CD4-positive, alpha-beta memory T cell (primary cell): ENCODE data around the gene TMEM179. TPM values are rescaled to one million over a fixed set of nuclear protein-coding genes. Genes with fewer than 3 reads are reported as not detected.

Experiments used
- CTCF ChIA-PET: fragments of 350-600 bp; sonication (Branson Sonifier 250); formaldehyde crosslinking; loops from one replicate; lab custom pipeline; 2021; ENCODE audit warnings: inconsistent platforms; ENCODE audit not compliant: partially characterized antibody; lab: Charles Lee
- POLR2A ChIA-PET: fragments of 350-600 bp; sonication (Branson Sonifier 250); formaldehyde crosslinking; loops from one replicate; lab custom pipeline; 2021; ENCODE audit not compliant: partially characterized antibody; lab: Charles Lee
- DNase-seq, 5 donors: peaks; one replicate each; pipeline versions ENCODE4 v3.0.0 to v3.0.0-alpha.2; 2020 to 2022; ENCODE audit warnings: mixed read lengths in 1 of 5
- H3K27ac ChIP-seq: one replicate; pipeline ENCODE4 v1.7.0; 2013; ENCODE audit warnings: low read depth, low read length
- H3K27me3 ChIP-seq: 2 replicates; pipeline ENCODE4 v1.7.0; 2013; ENCODE audit warnings: mild to moderate bottlenecking, low read length, moderate library complexity; ENCODE audit not compliant: insufficient read depth
- H3K36me3 ChIP-seq: 2 replicates; pipeline ENCODE4 v1.7.0; 2013; ENCODE audit warnings: mild to moderate bottlenecking, low read length, moderate library complexity; ENCODE audit not compliant: insufficient read depth
- H3K4me1 ChIP-seq: 2 replicates; pipeline ENCODE4 v1.7.0; 2013; ENCODE audit warnings: mild to moderate bottlenecking, low read length, moderate library complexity; ENCODE audit not compliant: insufficient read depth
- H3K4me3 ChIP-seq, 2 donors: one replicate each; pipeline ENCODE4 v1.7.0; 2013; ENCODE audit warnings: low read length in 2 of 2, mild to moderate bottlenecking in 1 of 2
- H3K9me3 ChIP-seq, 2 donors: one replicate each; pipeline ENCODE4 v1.7.0; 2013; ENCODE audit warnings: low read length in 2 of 2, control low read depth in 1 of 2; ENCODE audit not compliant: control insufficient read depth in 1 of 2
- H3K27ac Mint-ChIP-seq, 7 donors: one replicate each; pipeline ENCODE4 v1.8.0; 2020 to 2021; ENCODE audit warnings: mixed read lengths in 7 of 7, mild to moderate bottlenecking in 6 of 7, inconsistent platforms in 3 of 7, moderate library complexity in 3 of 7
- H3K27me3 Mint-ChIP-seq, 2 donors: one replicate each; pipeline ENCODE4 v1.8.0; 2020 to 2021; ENCODE audit warnings: mixed read lengths in 2 of 2
- H3K36me3 Mint-ChIP-seq, 2 donors: one replicate each; pipeline ENCODE4 v1.8.0; 2020 to 2021; ENCODE audit warnings: mixed read lengths in 2 of 2, inconsistent platforms in 1 of 2, mild to moderate bottlenecking in 1 of 2
- H3K4me1 Mint-ChIP-seq, 4 donors: one replicate each; pipeline ENCODE4 v1.8.0; 2020 to 2021; ENCODE audit warnings: mixed read lengths in 4 of 4, mild to moderate bottlenecking in 1 of 4
- H3K4me3 Mint-ChIP-seq, 8 donors: one replicate each; pipeline ENCODE4 v1.8.0; 2020 to 2021; ENCODE audit warnings: mixed read lengths in 8 of 8, mild to moderate bottlenecking in 7 of 8, moderate library complexity in 6 of 8, inconsistent platforms in 3 of 8
- H3K9me3 Mint-ChIP-seq, 8 donors: one replicate each; pipeline ENCODE4 v1.8.0; 2020 to 2021; ENCODE audit warnings: mixed read lengths in 8 of 8, mild to moderate bottlenecking in 5 of 8, inconsistent platforms in 3 of 8, moderate library complexity in 1 of 8
- intact Hi-C: fragments of 100-400 bp; cut with micrococcal nuclease; formaldehyde crosslinking; loops from one replicate; pipeline ENCODE4 v1.15.1; 2023
- polyA plus RNA-seq, 2 donors: library from polyadenylated mRNA; unstranded; fragments of 300-500 nt; fragmentation: Illumina TruSeq; gene quantifications; one replicate each; pipeline ENCODE4 v1.2.3, GENCODE V29; 2021
- total RNA-seq, 2 experiments: library from RNA; stranded (reverse); gene quantifications; one replicate each; pipeline ENCODE4 v1.2.3, GENCODE V29; 2021

The TMEM179 gene
- total and polyA plus RNA-seq, 4 experiments from 2014 or later: not detected

GRCh38 chr14:104650057-104650980 lies 45.7 kb upstream of the TMEM179 start:
- DNase-seq: peak in 4 of 5 donors; percentile 42 to 59 (median 46)
- Mint-ChIP-seq H3K27ac (no peak overlapping the region), H3K27me3 (peaks cover 2 to 8% of the 10 kb centered on the region in 2 donors), H3K4me3 (peak overlapping the region in 2 of 8 donors; percentile 35 to 45), H3K36me3 (no peaks in the 10 kb centered on the region), H3K9me3 (peaks cover 0 to 6% (median 2%) of the 10 kb centered on the region in 8 donors), H3K4me1 (peaks cover 0 to 4% (median 0%) of the 10 kb centered on the region in 4 donors)
- POLR2A ChIA-PET: no interaction called here
- peak overlapping the region in 1 of 2 donors; percentile 35 for H3K4me3 ChIP-seq
- H3K27me3 ChIP-seq: no peaks in the 10 kb centered on the region
- H3K4me1 ChIP-seq: peaks cover 6% of the 10 kb centered on the region
- CTCF ChIA-PET: no interaction called here
- no peaks in the 10 kb centered on the region for H3K9me3 ChIP-seq
- no peaks in the 10 kb centered on the region for H3K36me3 ChIP-seq
- no peak overlapping the region for H3K27ac ChIP-seq
- intact Hi-C loops: no loop called here

GRCh38 chr14:104647467-104648043 lies 43.0 kb upstream of the TMEM179 start:
- Histone ChIP-seq H3K27me3 (no peaks in the 10 kb centered on the region), H3K4me1 (peaks cover 6% of the 10 kb centered on the region), H3K4me3 (no peak overlapping the region), H3K27ac (no peak overlapping the region), H3K9me3 (no peaks in the 10 kb centered on the region), H3K36me3 (no peaks in the 10 kb centered on the region)
- Mint-ChIP-seq H3K27me3 (peaks cover 9 to 11% of the 10 kb centered on the region in 2 donors), H3K4me1 (peaks cover 0 to 4% (median 0%) of the 10 kb centered on the region in 4 donors), H3K4me3 (no peak overlapping the region), H3K27ac (no peak overlapping the region), H3K9me3 (peaks cover 0 to 8% (median 6%) of the 10 kb centered on the region in 8 donors), H3K36me3 (no peaks in the 10 kb centered on the region)
- ChIA-PET POLR2A (no interaction called here), CTCF (interaction anchor here (1.7 kb wide), 1 partner anchor 62 kb away, joined by 5 read pairs; no protein-coding TSS in a partner anchor)
- intact Hi-C loops: no loop called here
- no peak for DNase-seq

- Histone ChIP-seq H3K27me3 (no peaks in the 10 kb centered on the region), H3K4me1 (peaks cover under 1% of the 10 kb centered on the region), H3K27ac (no peak overlapping the region), H3K4me3 (no peak overlapping the region), H3K36me3 (no peaks in the 10 kb centered on the region), H3K9me3 (no peaks in the 10 kb centered on the region)
- H3K4me1 Mint-ChIP-seq: peaks cover 0 to 2% (median 0%) of the 10 kb centered on the region in 4 donors
- CTCF ChIA-PET: no interaction called here
- no peak for DNase-seq
- no peaks in the 10 kb centered on the region for H3K36me3 Mint-ChIP-seq
- POLR2A ChIA-PET: no interaction called here
- no peak overlapping the region for H3K4me3 Mint-ChIP-seq
- H3K27ac Mint-ChIP-seq: no peak overlapping the region
- peaks cover 0 to 8% (median 5%) of the 10 kb centered on the region in 8 donors for H3K9me3 Mint-ChIP-seq
- peaks cover 8 to 13% of the 10 kb centered on the region in 2 donors for H3K27me3 Mint-ChIP-seq
- intact Hi-C loops: no loop called here
These were observed 40.2 kb upstream of the TMEM179 start for GRCh38 chr14:104644656-104645378.

GRCh38 chr14:104644091-104644635 lies 39.6 kb upstream of the TMEM179 start:
- H3K9me3 Mint-ChIP-seq: peaks cover 0 to 8% (median 5%) of the 10 kb centered on the region in 8 donors
- H3K36me3 ChIP-seq: no peaks in the 10 kb centered on the region
- no peaks in the 10 kb centered on the region for H3K36me3 Mint-ChIP-seq
- H3K27ac Mint-ChIP-seq: peak overlapping the region in 1 of 7 donors; percentile 31
- DNase-seq: no peak
- H3K27me3 Mint-ChIP-seq: peaks cover 8 to 10% of the 10 kb centered on the region in 2 donors
- no peak overlapping the region for H3K27ac ChIP-seq
- no peaks in the 10 kb centered on the region for H3K4me1 ChIP-seq
- H3K4me3 ChIP-seq: no peak overlapping the region
- ChIA-PET POLR2A (no interaction called here), CTCF (no interaction called here)
- no peak overlapping the region for H3K4me3 Mint-ChIP-seq
- no peaks in the 10 kb centered on the region for H3K4me1 Mint-ChIP-seq
- H3K9me3 ChIP-seq: no peaks in the 10 kb centered on the region
- H3K27me3 ChIP-seq: no peaks in the 10 kb centered on the region
- intact Hi-C loops: no loop called here

- Mint-ChIP-seq H3K9me3 (peaks cover 0 to 8% (median 5%) of the 10 kb centered on the region in 8 donors), H3K4me3 (no peak overlapping the region), H3K36me3 (no peaks in the 10 kb centered on the region), H3K27ac (no peak overlapping the region), H3K27me3 (peaks cover 12 to 13% of the 10 kb centered on the region in 2 donors), H3K4me1 (no peaks in the 10 kb centered on the region)
- H3K4me1 ChIP-seq: no peaks in the 10 kb centered on the region
- ChIA-PET CTCF (no interaction called here), POLR2A (no interaction called here)
- H3K27me3 ChIP-seq: no peaks in the 10 kb centered on the region
- no peak for DNase-seq
- H3K4me3 ChIP-seq: no peak overlapping the region
- H3K36me3 ChIP-seq: no peaks in the 10 kb centered on the region
- no peaks in the 10 kb centered on the region for H3K9me3 ChIP-seq
- no peak overlapping the region for H3K27ac ChIP-seq
- intact Hi-C loops: no loop called here
These were observed 38.7 kb upstream of the TMEM179 start for GRCh38 chr14:104643306-104643705.

- H3K36me3 ChIP-seq: no peaks in the 10 kb centered on the region
- H3K36me3 Mint-ChIP-seq: no peaks in the 10 kb centered on the region
- peaks cover 12 to 22% of the 10 kb centered on the region in 2 donors for H3K27me3 Mint-ChIP-seq
- no peaks in the 10 kb centered on the region for H3K27me3 ChIP-seq
- H3K9me3 ChIP-seq: no peaks in the 10 kb centered on the region
- no peak overlapping the region for H3K4me3 ChIP-seq
- H3K4me1 Mint-ChIP-seq: no peaks in the 10 kb centered on the region
- CTCF ChIA-PET: no interaction called here
- intact Hi-C loops: no loop called here
- POLR2A ChIA-PET: no interaction called here
- H3K4me1 ChIP-seq: no peaks in the 10 kb centered on the region
- peaks cover 0 to 8% (median 5%) of the 10 kb centered on the region in 8 donors for H3K9me3 Mint-ChIP-seq
- no peak overlapping the region for H3K27ac ChIP-seq
- no peak overlapping the region for H3K4me3 Mint-ChIP-seq
- DNase-seq: no peak
- H3K27ac Mint-ChIP-seq: no peak overlapping the region
These were observed 37.9 kb upstream of the TMEM179 start for GRCh38 chr14:104642540-104642868.
